ENCODE data around the gene SCYL1. TPM values are rescaled to one million over a fixed set of nuclear protein-coding genes. Genes with fewer than 3 reads are reported as not detected.

Gene SCYL1
- total RNA-seq, 4 donors from 2014 or later = 74.3 to 115 (median 104) TPM

- H3K4me3 ChIP-seq = peak overlapping the region; percentile 56 to 73 (median 58)
- intact Hi-C loops (cut with DNase I) = no loop called here
- DNase-seq (ENCODE audit: extremely low spot score) = no peak
These were observed 14.2 kb downstream of the SCYL1 start for GRCh38 chr11:65538915-65539743.

GRCh38 chr11:65539744-65540289 lies 14.9 kb downstream of the SCYL1 start:
- peaks cover 17 to 72% (median 57%) of the 10 kb centered on the region in 4 donors for H3K36me3 ChIP-seq
- TF ChIP-seq EP300 (IDR thresholded peaks at IDR 0.05) (no peak), CTCF (IDR thresholded peaks at IDR 0.05) (peak in 1 of 3 experiments; percentile 65)
- no peaks in the 10 kb centered on the region for H3K27me3 ChIP-seq
- H3K4me1 ChIP-seq = peaks cover 23 to 36% (median 32%) of the 10 kb centered on the region in 4 donors
- peak overlapping the region; percentile 86 to 94 (median 88) for H3K27ac ChIP-seq (replicated peaks in 1 of 4)
- H3K4me3 ChIP-seq = peak overlapping the region; percentile 56 to 73 (median 58)
- no peaks in the 10 kb centered on the region for H3K9me3 ChIP-seq
- intact Hi-C loops (cut with DNase I) = loop anchor here (2.0 to 5.0 kb wide), 2 partner anchors 31 to 52 kb away; partner anchors contain the start of gene ZNRD2
- WGBS = no CpG with 5 or more reads among the region's 60 CpGs
- no peak for DNase-seq (ENCODE audit: extremely low spot score)

More at GRCh38 chr11:65538915-65539743, 14.2 kb downstream of the SCYL1 start:
- H3K27me3 ChIP-seq = no peaks in the 10 kb centered on the region
- peaks cover 17 to 72% (median 61%) of the 10 kb centered on the region in 4 donors for H3K36me3 ChIP-seq
- 85% methylated on average over 49 of the region's 92 CpGs for WGBS
- H3K27ac ChIP-seq (replicated peaks in 1 of 4) = peak overlapping the region; percentile 86 to 94 (median 88)
- peaks cover 23 to 36% (median 32%) of the 10 kb centered on the region in 4 donors for H3K4me1 ChIP-seq
- TF ChIP-seq POLR2A (IDR thresholded peaks at IDR 0.05; ENCODE audit: low read depth) (no peak), POLR2AphosphoS5 (IDR thresholded peaks at IDR 0.05) (peak in 1 of 2 donors; percentile 1), EP300 (IDR thresholded peaks at IDR 0.05) (no peak), CTCF (IDR thresholded peaks at IDR 0.05) (no peak)
- no peaks in the 10 kb centered on the region for H3K9me3 ChIP-seq

GRCh38 chr11:65540290-65541092 lies 15.6 kb downstream of the SCYL1 start:
- Histone ChIP-seq H3K9me3 (no peaks in the 10 kb centered on the region), H3K4me3 (peak overlapping the region; percentile 56 to 73 (median 58)), H3K27me3 (no peaks in the 10 kb centered on the region), H3K4me1 (peaks cover 23 to 36% (median 32%) of the 10 kb centered on the region in 4 donors), H3K36me3 (peaks cover 12 to 72% (median 57%) of the 10 kb centered on the region in 4 donors), H3K27ac (replicated peaks in 1 of 4) (peak overlapping the region; percentile 86 to 94 (median 88))
- intact Hi-C loops (cut with DNase I) = loop anchor here (2.0 to 5.0 kb wide), 2 partner anchors 30 to 52 kb away; partner anchors contain the start of gene ZNRD2
- TF ChIP-seq EP300 (IDR thresholded peaks at IDR 0.05) (no peak), CTCF (IDR thresholded peaks at IDR 0.05) (peak; percentile 90 to 97 (median 92)), POLR2A (IDR thresholded peaks at IDR 0.05; ENCODE audit: low read depth) (peak; percentile 19), POLR2AphosphoS5 (IDR thresholded peaks at IDR 0.05) (peak; percentile 76)
- whole genome bisulfite sequencing = under 1% methylated on average over 42 of the region's 78 CpGs
- DNase-seq (ENCODE audit: extremely low spot score) = peak; percentile 98

GRCh38 chr11:65541093-65541982 lies 16.5 kb downstream of the SCYL1 start:
- no peak for TF ChIP-seq POLR2A (IDR thresholded peaks at IDR 0.05; ENCODE audit: low read depth)
- no peak for TF ChIP-seq EP300 (IDR thresholded peaks at IDR 0.05)
- TF ChIP-seq POLR2AphosphoS5 (IDR thresholded peaks at IDR 0.05) = no peak
- TF ChIP-seq CTCF (IDR thresholded peaks at IDR 0.05) = no peak
- intact Hi-C loops (cut with DNase I) = loop anchor here (2.0 to 5.0 kb wide), 2 partner anchors 29 to 51 kb away; partner anchors contain the start of gene ZNRD2
- Histone ChIP-seq H3K4me3 (peak overlapping the region; percentile 56 to 73 (median 58)), H3K4me1 (peaks cover 23 to 39% (median 35%) of the 10 kb centered on the region in 4 donors), H3K9me3 (no peaks in the 10 kb centered on the region), H3K27me3 (no peaks in the 10 kb centered on the region), H3K36me3 (peaks cover 11 to 71% (median 56%) of the 10 kb centered on the region in 4 donors), H3K27ac (replicated peaks in 1 of 4) (peak overlapping the region; percentile 86 to 94 (median 88))
- DNase-seq (ENCODE audit: extremely low spot score) = no peak
- 27% methylated on average over 15 of the region's 18 CpGs for WGBS

Measured in esophagus muscularis mucosa (tissue), 4 donors.